Peyer's patch (tissue), 4 donors: Measurements from ENCODE around the gene KRT17.
"Not testable (repeated sequence)": the region's sequence is repeated elsewhere in the genome, so short reads cannot be mapped to it uniquely, and the experiment has no call there.

Source experiments
- POLR2A ChIP-seq, 2 donors: fragments of 450-650 bp; IDR thresholded peaks; one replicate each; pipeline ENCODE4 v1.5.1; 2017; ENCODE audit warnings: antibody characterized with exemption in 2 of 2, mild to moderate bottlenecking in 2 of 2, moderate library complexity in 2 of 2
- TF ChIP-seq, protein P1 (sequence below), 6 experiments: fragments of 450-650 bp in 4 of 6; fragments of 200-600 bp in 2 of 6; sonication (generic) in 1 of 6; IDR thresholded peaks; one replicate each; pipeline ENCODE4 v1.5.1; 2017 to 2019; ENCODE audit warnings: antibody characterized with exemption in 6 of 6, mild to moderate bottlenecking in 3 of 6, moderate library complexity in 1 of 6

DNA sequence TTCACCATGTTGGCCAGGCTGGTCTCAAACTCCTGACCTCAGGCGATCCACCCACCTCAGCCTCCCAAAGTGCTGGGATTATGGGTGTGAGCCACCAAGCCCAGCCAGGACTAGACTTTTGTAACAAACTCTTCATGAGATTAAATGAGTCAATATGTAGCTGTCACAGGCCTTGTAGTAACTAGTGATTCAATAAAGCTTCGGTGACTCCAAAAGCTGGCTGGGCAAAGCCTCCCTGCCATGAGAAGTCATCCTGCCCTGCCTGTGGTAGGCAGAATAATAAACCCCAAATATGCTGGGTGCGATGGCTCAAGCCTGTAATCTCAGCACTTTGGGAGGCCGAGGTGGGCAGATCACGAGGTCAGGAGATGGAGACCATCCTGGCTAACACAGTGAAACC lies 16.2 kb upstream of the KRT17 start:
- TF ChIP-seq, protein P1, sequence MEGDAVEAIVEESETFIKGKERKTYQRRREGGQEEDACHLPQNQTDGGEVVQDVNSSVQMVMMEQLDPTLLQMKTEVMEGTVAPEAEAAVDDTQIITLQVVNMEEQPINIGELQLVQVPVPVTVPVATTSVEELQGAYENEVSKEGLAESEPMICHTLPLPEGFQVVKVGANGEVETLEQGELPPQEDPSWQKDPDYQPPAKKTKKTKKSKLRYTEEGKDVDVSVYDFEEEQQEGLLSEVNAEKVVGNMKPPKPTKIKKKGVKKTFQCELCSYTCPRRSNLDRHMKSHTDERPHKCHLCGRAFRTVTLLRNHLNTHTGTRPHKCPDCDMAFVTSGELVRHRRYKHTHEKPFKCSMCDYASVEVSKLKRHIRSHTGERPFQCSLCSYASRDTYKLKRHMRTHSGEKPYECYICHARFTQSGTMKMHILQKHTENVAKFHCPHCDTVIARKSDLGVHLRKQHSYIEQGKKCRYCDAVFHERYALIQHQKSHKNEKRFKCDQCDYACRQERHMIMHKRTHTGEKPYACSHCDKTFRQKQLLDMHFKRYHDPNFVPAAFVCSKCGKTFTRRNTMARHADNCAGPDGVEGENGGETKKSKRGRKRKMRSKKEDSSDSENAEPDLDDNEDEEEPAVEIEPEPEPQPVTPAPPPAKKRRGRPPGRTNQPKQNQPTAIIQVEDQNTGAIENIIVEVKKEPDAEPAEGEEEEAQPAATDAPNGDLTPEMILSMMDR (IDR thresholded peaks at IDR 0.05): not testable (repeated sequence)
- not testable (repeated sequence) for TF ChIP-seq POLR2A (IDR thresholded peaks at IDR 0.05)
